ENCODE results near the gene KIF3C.

- no peak for TF ChIP-seq CTCF (conservative IDR thresholded peaks at IDR 0.05; ENCODE audit: low read depth, low read length)
- no peak for TF ChIP-seq SMC3 (IDR thresholded peaks at IDR 0.05; ENCODE audit: low read depth, low read length)
- no peak for TF ChIP-seq MAZ (IDR thresholded peaks at IDR 0.05; ENCODE audit: borderline replicate concordance, low read depth, low read length)
- no peak for TF ChIP-seq MXI1 (IDR thresholded peaks at IDR 0.05; ENCODE audit: borderline replicate concordance, low read depth, low read length)
- TF ChIP-seq POLR2A (IDR thresholded peaks at IDR 0.05; ENCODE audit: low read depth, low read length), result no peak
- no peak for TF ChIP-seq CHD1 (IDR thresholded peaks at IDR 0.05; ENCODE audit: low read depth, low read length)
- TF ChIP-seq RAD21 (IDR thresholded peaks at IDR 0.05; ENCODE audit: low read length), result no peak
- no peak for TF ChIP-seq RFX5 (IDR thresholded peaks at IDR 0.05; ENCODE audit: low read depth, low read length)
- no peak for TF ChIP-seq FOS (IDR thresholded peaks at IDR 0.05; ENCODE audit: low read depth, low read length)
- no peak for TF ChIP-seq ELK1 (IDR thresholded peaks at IDR 0.05; ENCODE audit: borderline replicate concordance, low read depth, low read length)
Measured at GRCh38 chr2:25996844-25997243, 14.5 kb upstream of the KIF3C start.

All from IMR-90 (cell line).